Measurements from ENCODE around the gene PFDN1.
"Not testable (repeated sequence)": the region's sequence is repeated elsewhere in the genome, so short reads cannot be mapped to it uniquely, and the experiment has no call there.

The PFDN1 gene

DNA sequence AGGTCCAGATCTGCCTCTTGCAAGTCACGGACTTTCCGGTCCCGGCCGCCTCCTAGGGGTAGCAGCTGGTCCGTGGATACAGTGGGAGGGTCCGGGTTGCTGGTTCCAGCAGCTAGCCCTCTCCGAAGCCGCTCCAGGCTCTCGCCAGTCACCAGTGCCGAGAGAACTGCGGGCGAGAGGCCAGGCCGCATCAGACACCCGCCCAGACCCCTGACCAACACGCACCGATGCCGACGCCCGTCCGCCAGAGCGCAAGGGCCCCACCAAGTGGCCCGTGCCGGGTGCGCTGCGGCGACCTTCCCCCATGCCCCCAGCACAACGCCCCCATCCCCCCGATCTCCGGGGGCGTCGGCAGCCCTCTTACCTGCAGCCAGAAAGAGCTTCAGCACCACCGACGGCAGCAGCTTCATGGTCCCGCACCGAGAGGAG lies 43.0 kb upstream of the PFDN1 start:
- DNase-seq (ENCODE audit: low spot score): no peak
- Histone ChIP-seq H3K27ac (peak overlapping the region; percentile 79 to 91), H3K4me3 (peak overlapping the region; percentile 93)
- TF ChIP-seq, protein P1, sequence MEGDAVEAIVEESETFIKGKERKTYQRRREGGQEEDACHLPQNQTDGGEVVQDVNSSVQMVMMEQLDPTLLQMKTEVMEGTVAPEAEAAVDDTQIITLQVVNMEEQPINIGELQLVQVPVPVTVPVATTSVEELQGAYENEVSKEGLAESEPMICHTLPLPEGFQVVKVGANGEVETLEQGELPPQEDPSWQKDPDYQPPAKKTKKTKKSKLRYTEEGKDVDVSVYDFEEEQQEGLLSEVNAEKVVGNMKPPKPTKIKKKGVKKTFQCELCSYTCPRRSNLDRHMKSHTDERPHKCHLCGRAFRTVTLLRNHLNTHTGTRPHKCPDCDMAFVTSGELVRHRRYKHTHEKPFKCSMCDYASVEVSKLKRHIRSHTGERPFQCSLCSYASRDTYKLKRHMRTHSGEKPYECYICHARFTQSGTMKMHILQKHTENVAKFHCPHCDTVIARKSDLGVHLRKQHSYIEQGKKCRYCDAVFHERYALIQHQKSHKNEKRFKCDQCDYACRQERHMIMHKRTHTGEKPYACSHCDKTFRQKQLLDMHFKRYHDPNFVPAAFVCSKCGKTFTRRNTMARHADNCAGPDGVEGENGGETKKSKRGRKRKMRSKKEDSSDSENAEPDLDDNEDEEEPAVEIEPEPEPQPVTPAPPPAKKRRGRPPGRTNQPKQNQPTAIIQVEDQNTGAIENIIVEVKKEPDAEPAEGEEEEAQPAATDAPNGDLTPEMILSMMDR (IDR thresholded peaks at IDR 0.05): no peak

DNA sequence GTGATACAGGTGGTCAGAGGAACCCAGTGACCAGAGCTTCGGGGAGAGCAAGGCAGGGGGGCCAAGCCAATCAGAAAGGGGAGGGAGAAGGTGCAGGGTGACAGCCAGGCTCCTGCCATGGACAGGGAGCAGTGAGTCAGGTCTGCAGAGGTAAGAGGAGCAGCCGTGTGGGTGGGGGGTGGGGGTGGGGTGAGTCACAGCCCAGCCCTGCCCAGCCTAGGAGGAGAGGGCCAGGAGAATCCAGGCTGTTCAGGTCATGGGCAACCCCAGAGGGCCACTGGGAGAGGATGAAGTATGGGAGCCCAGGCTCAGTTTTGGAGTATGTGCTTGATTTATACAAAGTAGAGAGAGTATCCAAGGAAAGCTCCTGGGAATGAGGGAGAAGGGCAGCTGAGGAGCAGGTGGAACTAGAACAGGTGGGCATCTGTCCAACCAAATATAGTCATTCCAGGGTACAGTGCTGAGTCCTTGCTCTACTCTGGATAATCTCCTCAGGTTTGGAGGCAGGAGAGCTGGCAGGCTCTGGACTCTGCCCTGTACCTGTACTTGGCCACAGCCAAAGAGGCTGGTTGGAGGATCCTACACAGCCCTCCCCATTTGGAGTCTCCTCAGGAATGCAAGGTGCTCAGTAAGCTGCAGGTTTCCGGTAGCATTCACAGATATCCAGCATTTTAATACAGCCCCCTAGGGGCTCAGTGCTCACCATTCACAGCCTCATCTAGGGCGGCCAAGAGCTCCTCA lies 42.0 kb upstream of the PFDN1 start:
- peak overlapping the region; percentile 93 for H3K4me3 ChIP-seq
- no peak for DNase-seq (ENCODE audit: low spot score)
- TF ChIP-seq, protein P1 (IDR thresholded peaks at IDR 0.05): no peak
- peak overlapping the region; percentile 35 to 79 for H3K27ac ChIP-seq

DNA sequence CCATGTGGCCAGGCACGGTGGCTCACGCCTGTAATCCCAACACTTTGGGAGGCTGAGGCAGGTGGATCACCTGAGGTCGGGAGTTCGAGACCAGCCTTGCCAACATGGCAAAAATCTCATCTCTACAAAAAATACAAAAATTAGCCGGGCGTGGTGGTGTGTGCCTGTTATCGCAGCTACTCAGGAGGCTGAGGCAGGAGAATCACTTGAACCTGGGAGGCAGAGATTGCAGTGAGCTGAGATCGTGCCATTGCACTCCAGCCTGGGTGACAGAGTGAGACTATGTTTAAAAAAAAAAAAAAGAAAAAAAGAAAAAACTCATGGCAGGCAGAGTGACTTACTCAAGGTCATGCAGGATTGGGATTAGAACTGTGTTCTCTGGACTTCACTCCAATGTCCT lies 40.9 kb upstream of the PFDN1 start:
- H3K27ac ChIP-seq: peak overlapping the region in 1 of 2 donors; percentile 64
- DNase-seq (ENCODE audit: low spot score); H3K4me3 ChIP-seq: not testable (repeated sequence)

DNA sequence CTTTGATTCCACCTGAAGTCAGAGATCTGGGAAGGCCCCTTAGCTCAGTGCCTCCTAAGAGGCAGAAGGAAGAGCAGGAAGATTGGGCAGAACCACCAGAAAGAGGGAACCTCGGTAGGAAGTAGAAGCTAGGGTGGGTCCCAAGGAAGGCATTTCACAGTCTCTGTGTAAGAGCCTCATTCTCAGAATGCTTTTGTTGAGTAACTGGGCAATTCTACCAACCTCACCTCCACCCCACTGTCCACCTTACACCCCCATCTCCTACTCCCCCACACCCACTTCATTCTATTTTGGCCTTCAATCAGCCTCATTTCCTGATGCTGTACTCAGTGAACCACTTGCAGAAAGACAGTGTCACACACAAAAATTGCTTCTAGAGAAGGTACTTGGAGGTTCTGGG lies 40.0 kb upstream of the PFDN1 start:
- H3K27ac ChIP-seq: peak overlapping the region; percentile 43 to 64
- TF ChIP-seq, protein P1 (IDR thresholded peaks at IDR 0.05): no peak
- no peak overlapping the region for H3K4me3 ChIP-seq
- DNase-seq (ENCODE audit: low spot score): no peak

DNA sequence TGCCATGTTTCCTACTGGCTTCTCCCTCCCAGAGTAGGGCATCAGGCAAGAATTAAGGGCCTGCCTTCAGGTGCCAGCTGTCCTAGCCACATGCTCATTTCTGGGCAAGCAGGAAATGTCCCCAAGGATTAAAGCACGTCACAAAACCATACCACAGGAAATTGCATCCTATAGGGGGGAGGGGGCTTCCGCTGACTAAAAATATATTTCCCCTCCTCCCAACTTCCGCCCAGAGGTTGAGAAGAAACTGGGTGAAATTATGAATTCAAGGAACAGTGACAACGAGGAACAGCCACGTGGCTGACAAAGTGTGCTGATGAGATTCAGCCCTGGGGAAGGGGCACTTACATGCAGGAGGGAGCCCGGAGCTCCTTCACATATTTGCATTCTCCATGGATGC lies 39.4 kb upstream of the PFDN1 start:
- TF ChIP-seq, protein P1 (IDR thresholded peaks at IDR 0.05): no peak
- H3K4me3 ChIP-seq: peak overlapping the region; percentile 47
- peak overlapping the region; percentile 43 to 80 for H3K27ac ChIP-seq
- no peak for DNase-seq (ENCODE audit: low spot score)

DNA sequence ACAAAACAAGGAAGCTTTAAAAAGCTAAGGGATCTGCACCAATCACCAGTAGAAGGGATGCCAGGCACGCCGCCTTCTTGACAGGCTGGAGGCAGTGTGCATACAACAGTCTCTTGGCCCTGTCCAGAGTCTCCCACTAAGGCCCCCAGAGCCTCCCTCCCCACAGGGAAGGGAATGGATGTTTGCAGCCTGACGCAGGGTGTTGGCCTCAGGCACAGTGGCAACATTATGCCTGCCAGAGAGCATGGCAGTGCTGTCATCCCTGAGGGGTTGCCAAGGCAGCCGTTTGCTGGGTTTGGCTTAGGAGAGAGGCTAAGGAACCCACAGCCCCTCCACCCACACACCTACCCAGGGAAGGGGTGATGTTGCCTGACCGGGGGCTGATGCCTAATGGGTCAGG lies 38.7 kb upstream of the PFDN1 start:
- DNase-seq (ENCODE audit: low spot score): peak; percentile 84
- Histone ChIP-seq H3K27ac (peak overlapping the region; percentile 43 to 80), H3K4me3 (peak overlapping the region; percentile 47)
- TF ChIP-seq, protein P1 (IDR thresholded peaks at IDR 0.05): no peak

DNA sequence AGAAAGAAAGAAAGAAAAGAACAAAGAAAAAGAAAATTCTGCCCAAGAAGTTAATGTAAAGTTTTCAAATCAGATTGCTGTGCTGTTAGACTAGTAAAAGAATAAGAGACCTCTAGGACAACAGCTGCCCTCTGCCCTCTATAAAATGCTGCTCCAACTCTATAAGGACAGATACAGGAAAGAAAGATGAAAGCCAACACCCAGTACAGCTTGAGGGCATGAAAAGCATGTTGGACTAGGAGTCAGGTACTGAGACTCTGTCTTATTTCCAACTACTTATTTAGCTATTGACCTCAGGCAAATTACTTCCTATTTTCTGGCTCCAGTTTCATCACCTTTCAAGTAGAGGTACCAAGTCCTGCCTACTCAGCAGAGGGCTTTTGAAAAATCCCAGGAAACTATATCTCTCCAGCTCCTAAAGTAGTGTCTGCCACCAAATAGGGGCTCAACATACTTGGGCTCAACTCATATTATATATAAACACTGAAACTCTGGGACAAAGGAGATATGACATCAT lies 37.8 kb upstream of the PFDN1 start:
- TF ChIP-seq, protein P1 (IDR thresholded peaks at IDR 0.05): no peak
- H3K27ac ChIP-seq: peak overlapping the region in 1 of 2 donors; percentile 80
- no peak overlapping the region for H3K4me3 ChIP-seq
- DNase-seq (ENCODE audit: low spot score): no peak
